A549 treated with DMSO at 1 μM for 4 hours (cell line): ENCODE data around the gene CRLF3. TPM values are rescaled to one million over a fixed set of nuclear protein-coding genes. Genes with fewer than 3 reads are reported as not detected.

ENCODE experiments used
- total RNA-seq: library from RNA; stranded (reverse); fragments of 200-300 nt; extraction: Qiagen RNA extraction; gene quantifications from 5 replicates; pipeline ENCODE4 v1.2.3, GENCODE V29; 2022; ENCODE audit warnings: low read depth

CRLF3 gene, protein sequence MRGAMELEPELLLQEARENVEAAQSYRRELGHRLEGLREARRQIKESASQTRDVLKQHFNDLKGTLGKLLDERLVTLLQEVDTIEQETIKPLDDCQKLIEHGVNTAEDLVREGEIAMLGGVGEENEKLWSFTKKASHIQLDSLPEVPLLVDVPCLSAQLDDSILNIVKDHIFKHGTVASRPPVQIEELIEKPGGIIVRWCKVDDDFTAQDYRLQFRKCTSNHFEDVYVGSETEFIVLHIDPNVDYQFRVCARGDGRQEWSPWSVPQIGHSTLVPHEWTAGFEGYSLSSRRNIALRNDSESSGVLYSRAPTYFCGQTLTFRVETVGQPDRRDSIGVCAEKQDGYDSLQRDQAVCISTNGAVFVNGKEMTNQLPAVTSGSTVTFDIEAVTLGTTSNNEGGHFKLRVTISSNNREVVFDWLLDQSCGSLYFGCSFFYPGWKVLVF
- 13.4 to 18.3 TPM (median 17.7 TPM) in 5 replicates for total RNA-seq

DNA sequence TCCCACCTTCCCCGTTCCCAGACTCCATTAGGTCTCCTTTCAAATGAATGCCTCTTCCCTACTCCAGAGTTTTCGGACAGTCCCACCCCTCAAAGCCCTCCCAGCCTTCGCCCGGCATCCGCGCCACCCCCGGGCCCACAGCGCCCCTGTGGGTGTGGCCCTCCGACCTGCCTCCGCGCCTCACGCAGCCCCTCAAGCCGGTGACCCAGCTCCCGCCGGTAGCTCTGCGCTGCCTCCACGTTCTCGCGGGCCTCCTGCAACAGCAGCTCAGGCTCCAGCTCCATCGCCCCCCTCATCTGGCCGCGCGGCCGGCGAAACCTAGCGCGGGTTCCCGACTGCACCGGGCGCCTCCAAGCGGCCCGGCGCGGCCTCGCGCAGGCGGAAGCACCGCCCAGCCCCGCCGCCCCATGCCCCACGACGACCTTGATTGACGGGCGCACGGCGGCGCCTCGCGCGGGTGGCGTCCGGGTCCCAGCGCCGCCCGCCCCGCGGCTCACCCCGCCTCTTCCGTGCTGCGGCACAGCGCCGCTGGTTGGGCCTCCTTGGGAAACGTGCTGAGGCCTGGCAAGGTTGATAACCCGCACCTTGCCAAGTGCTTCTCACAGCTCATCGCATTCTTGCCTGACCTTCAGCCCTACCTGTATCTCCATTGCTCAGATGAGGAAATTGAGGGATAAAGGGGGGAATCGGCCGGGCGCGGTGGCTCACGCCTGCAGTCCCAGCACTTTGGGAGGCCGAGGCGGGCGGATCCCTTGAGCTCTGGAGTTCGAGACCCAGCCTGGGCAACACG, at the start of gene CRLF3:
TSS of gene CRLF3 (minus strand) at position 337 of the 790 bp plus-strand sequence. CDS start at position 296, 41 bp downstream.

DNA sequence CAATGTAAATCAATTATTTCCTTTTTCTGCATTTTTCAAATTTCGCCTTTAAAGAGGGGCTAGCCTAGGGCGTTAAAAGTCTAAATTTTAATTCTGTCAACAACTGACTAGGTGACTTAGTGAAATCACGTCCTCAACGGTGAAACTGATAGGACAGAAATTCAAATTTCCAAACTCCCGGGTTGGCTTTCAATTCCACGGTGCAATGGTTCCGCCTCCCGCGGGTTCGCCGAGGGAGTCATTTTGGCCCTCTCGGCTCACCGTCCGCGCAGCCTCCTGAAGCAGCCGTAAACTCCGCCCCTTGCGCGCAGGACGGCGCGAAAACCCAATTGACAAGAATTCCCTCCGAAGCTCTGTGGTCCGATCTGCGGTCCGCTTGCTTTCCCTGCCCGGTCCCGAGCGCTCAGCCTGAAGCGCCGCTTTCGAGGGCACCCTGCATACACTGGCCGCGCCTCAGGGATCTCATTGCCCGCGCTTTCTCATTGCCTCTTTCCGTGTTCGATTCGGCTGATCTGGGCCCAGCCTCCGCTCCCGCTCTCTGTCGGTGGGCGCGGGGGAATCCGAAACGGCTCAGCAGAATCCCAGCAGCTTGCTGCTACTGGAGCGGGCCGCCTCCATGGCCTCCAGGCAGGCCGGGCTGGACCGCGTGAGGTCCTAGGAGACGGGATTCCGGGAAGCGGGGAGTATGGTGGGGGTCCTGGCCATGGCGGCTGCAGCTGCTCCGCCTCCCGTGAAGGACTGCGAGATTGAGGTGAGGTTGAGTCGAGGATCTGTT, 7.4 kb upstream of the CRLF3 start, which contains the start of gene ATAD5:
TSS of gene ATAD5 (plus strand) at position 304 of the 775 bp plus-strand sequence. CDS start at position 686, 382 bp downstream.

Other genes with a start within 250 kb of the CRLF3 start
- gene ATAD5, start 7.3 kb upstream of the CRLF3 start, total RNA-seq = 4.3 to 6.5 TPM (median 5.2 TPM) in 5 replicates
- gene TEFM, start 81.5 kb upstream of the CRLF3 start, total RNA-seq = 21.2 to 29.3 TPM (median 24.8 TPM) in 5 replicates
- gene ADAP2, start 97.3 kb upstream of the CRLF3 start, total RNA-seq = 2.6 to 3.7 TPM (median 3.0 TPM) in 5 replicates
- gene RNF135, start 146.3 kb upstream of the CRLF3 start, total RNA-seq = 24.6 to 26.6 TPM (median 26.3 TPM) in 5 replicates